ENCODE results near the gene PRELID3B. TPM values are rescaled to one million over a fixed set of nuclear protein-coding genes. Genes with fewer than 3 reads are reported as not detected.

The PRELID3B gene
- total RNA-seq, 3 donors from 2014 or later, result 43.7 to 55.4 (median 52.4) TPM

DNA sequence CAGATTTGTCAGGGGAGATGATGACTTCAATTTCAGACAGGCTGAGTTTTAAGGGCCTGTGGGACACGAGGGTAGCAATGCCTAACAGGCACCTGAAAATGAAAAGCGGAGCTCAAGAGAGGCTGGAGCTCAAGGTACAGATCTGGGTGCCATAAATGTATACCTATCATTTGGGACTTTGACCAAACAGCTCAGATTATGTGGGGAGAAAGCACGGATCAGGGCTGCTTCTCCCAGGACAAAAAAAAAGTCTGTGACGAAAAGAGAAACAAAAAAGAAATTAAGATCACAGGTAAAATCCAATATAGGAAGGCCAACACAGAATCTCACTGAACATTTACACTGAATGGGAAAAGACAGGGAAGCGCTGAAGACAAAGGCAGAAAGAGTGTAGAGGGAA lies 1.9 kb downstream of the PRELID3B start:
- Histone ChIP-seq H3K4me3 (no peak overlapping the region), H3K27me3 (no peaks in the 10 kb centered on the region), H3K9me3 (no peaks in the 10 kb centered on the region), H3K27ac (no peak overlapping the region), H3K36me3 (no peaks in the 10 kb centered on the region), H3K4me1 (peaks cover 0 to 4% of the 10 kb centered on the region in 2 donors)
- TF ChIP-seq POLR2A (IDR thresholded peaks at IDR 0.05) (no peak), POLR2AphosphoS5 (IDR thresholded peaks at IDR 0.05) (no peak), CTCF (IDR thresholded peaks at IDR 0.05) (no peak)
- no peak for DNase-seq (ENCODE audit: low spot score in 2 of 2)
- intact Hi-C loops (cut with DNase I; ENCODE audit: low total_unique reads), result loop anchor here (5.0 kb wide), 1 partner anchor 58 kb away; the partner anchor contains the start of gene NELFCD

- Histone ChIP-seq H3K36me3 (no peaks in the 10 kb centered on the region), H3K4me1 (peaks cover 0 to 4% of the 10 kb centered on the region in 2 donors)
- DNase-seq (ENCODE audit: low spot score in 2 of 2), result no peak
Measured at GRCh38 chr20:59039233-59039632, 3.4 kb downstream of the PRELID3B start.

DNA sequence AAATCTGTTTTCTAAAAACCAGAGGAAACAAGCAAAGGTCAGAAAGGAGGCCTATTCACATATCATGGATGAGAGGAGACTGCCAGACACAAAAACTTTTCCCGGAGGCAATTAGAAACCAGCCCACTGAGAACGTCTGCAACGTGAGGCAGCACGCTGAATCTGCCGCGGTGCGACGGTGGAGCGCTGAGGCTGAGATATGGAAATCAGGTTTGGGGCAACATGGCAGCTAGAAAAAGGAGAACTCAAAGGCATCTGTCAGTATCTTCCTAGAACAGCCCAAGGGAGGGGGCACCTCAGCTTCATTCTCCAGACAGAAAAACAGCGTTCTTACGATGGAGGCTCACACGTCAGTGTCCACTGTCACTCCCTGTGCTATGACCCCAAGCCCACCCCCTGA lies 5.2 kb downstream of the PRELID3B start:
- TF ChIP-seq CTCF (IDR thresholded peaks at IDR 0.05) (no peak), POLR2A (IDR thresholded peaks at IDR 0.05) (no peak), POLR2AphosphoS5 (IDR thresholded peaks at IDR 0.05) (no peak)

More at GRCh38 chr20:59039233-59039632, 3.4 kb downstream of the PRELID3B start:
- no peak overlapping the region for H3K27ac ChIP-seq
- H3K4me3 ChIP-seq, result no peak overlapping the region
- TF ChIP-seq POLR2A (IDR thresholded peaks at IDR 0.05), result no peak
- no peak for TF ChIP-seq POLR2AphosphoS5 (IDR thresholded peaks at IDR 0.05)
- TF ChIP-seq CTCF (IDR thresholded peaks at IDR 0.05), result no peak
- H3K27me3 ChIP-seq, result no peaks in the 10 kb centered on the region
- intact Hi-C loops (cut with DNase I; ENCODE audit: low total_unique reads), result no loop called here
- no peaks in the 10 kb centered on the region for H3K9me3 ChIP-seq

GRCh38 chr20:59035381-59035780 lies 7.2 kb downstream of the PRELID3B start:
- H3K9me3 ChIP-seq, result no peaks in the 10 kb centered on the region
- TF ChIP-seq CTCF (IDR thresholded peaks at IDR 0.05) (no peak), POLR2A (IDR thresholded peaks at IDR 0.05) (no peak)
- H3K36me3 ChIP-seq, result no peaks in the 10 kb centered on the region
- H3K4me1 ChIP-seq, result peaks cover 0 to 5% of the 10 kb centered on the region in 2 donors
- intact Hi-C loops (cut with DNase I; ENCODE audit: low total_unique reads), result no loop called here
- no peak overlapping the region for H3K27ac ChIP-seq
- no peak overlapping the region for H3K4me3 ChIP-seq
- H3K27me3 ChIP-seq, result no peaks in the 10 kb centered on the region
- DNase-seq (ENCODE audit: low spot score in 2 of 2), result no peak

More for the DNA sequence above, 5.2 kb downstream of the PRELID3B start:
- H3K36me3 ChIP-seq, result no peaks in the 10 kb centered on the region
- no peaks in the 10 kb centered on the region for H3K9me3 ChIP-seq
- H3K4me1 ChIP-seq, result peaks cover 0 to 4% of the 10 kb centered on the region in 2 donors
- no peak overlapping the region for H3K4me3 ChIP-seq
- intact Hi-C loops (cut with DNase I; ENCODE audit: low total_unique reads), result no loop called here
- no peak for DNase-seq (ENCODE audit: low spot score in 2 of 2)
- H3K27me3 ChIP-seq, result no peaks in the 10 kb centered on the region
- H3K27ac ChIP-seq, result no peak overlapping the region

DNA sequence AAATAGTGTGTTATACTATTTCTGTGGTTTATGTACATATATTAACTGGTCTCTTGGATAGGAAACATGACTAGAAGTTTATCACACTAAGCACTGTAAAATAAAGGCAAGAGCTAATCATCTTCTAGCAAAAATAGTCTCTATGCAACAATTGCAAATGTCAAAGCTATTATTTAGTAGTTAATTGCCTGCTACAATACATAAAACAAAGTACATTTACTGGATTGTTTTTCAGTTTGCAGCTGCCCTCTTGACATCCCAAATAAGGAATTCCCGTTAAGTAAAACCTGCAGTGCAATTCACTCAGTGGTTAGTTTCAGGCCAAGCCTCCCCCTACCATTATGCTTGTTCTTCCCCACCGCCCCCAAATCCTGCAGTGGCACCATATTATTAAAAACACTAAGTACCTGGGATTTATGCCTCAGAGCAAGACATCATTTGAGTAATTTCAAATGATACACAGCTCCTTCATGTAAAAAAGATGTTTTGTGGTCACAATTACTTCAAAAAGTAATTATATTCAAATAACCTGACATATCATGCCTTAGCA lies 8.9 kb downstream of the PRELID3B start:
- Histone ChIP-seq H3K36me3 (no peaks in the 10 kb centered on the region), H3K9me3 (no peaks in the 10 kb centered on the region), H3K27me3 (no peaks in the 10 kb centered on the region), H3K4me1 (peaks cover 0 to 5% of the 10 kb centered on the region in 2 donors), H3K27ac (no peak overlapping the region), H3K4me3 (no peak overlapping the region)
- intact Hi-C loops (cut with DNase I; ENCODE audit: low total_unique reads), result no loop called here
- no peak for TF ChIP-seq CTCF (IDR thresholded peaks at IDR 0.05)
- no peak for TF ChIP-seq POLR2AphosphoS5 (IDR thresholded peaks at IDR 0.05)
- no peak for TF ChIP-seq POLR2A (IDR thresholded peaks at IDR 0.05)
- DNase-seq (ENCODE audit: low spot score in 2 of 2), result no peak
